DOHH2 (cell line): ENCODE results near the gene CWC27.

Source experiments
- CTCF ChIP-seq: fragments of 200-600 bp; sonication (generic); IDR thresholded peaks from one replicate; pipeline ENCODE4 v1.5.1; 2014; ENCODE audit warnings: antibody characterized with exemption, mild to moderate bottlenecking, low read depth, low read length; ENCODE audit not compliant: poor library complexity, severe bottlenecking
- EZH2phosphoT487 ChIP-seq: fragments of 200-600 bp; sonication (generic); IDR thresholded peaks from 2 replicates; pipeline ENCODE4 v1.6.1; 2017; ENCODE audit warnings: borderline replicate concordance, mild to moderate bottlenecking, antibody characterized with exemption, low read length, moderate library complexity, mixed read lengths

- TF ChIP-seq CTCF (no peak), EZH2phosphoT487 (no peak)
These were observed 4.7 kb upstream of the CWC27 start for GRCh38 chr5:64763948-64764503.
